ENCODE measurements around the gene REPS2.
"Not testable (repeated sequence)": the region's sequence is repeated elsewhere in the genome, so short reads cannot be mapped to it uniquely, and the experiment has no call there.

Gene REPS2

GRCh38 chrX:16966752-16967448 lies 20.4 kb downstream of the REPS2 start:
- DNase-seq = no peak

- DNase-seq = not testable (repeated sequence)
Observed at GRCh38 chrX:16968753-16969152, 22.3 kb downstream of the REPS2 start.

- DNase-seq = no peak
Observed at GRCh38 chrX:16970977-16971376, 24.5 kb downstream of the REPS2 start.

- DNase-seq = no peak
Observed at GRCh38 chrX:16971694-16972093, 25.2 kb downstream of the REPS2 start.

- no peak for DNase-seq
Observed at GRCh38 chrX:16975233-16975632, 28.8 kb downstream of the REPS2 start.

GRCh38 chrX:16977771-16978170 lies 31.3 kb downstream of the REPS2 start:
- no peak for DNase-seq

- DNase-seq = no peak
Observed at GRCh38 chrX:16978193-16978984, 31.9 kb downstream of the REPS2 start.

- DNase-seq = no peak
Observed at GRCh38 chrX:16979226-16979625, 32.8 kb downstream of the REPS2 start.

- DNase-seq = no peak
Observed at GRCh38 chrX:16981209-16981608, 34.8 kb downstream of the REPS2 start.

- no peak for DNase-seq
Observed at GRCh38 chrX:16981980-16982379, 35.5 kb downstream of the REPS2 start.

- no peak for DNase-seq
Observed at GRCh38 chrX:16983051-16983450, 36.6 kb downstream of the REPS2 start.

GRCh38 chrX:16985286-16985685 lies 38.8 kb downstream of the REPS2 start:
- DNase-seq = no peak

GRCh38 chrX:16986169-16986568 lies 39.7 kb downstream of the REPS2 start:
- DNase-seq = no peak

GRCh38 chrX:16989750-16990149 lies 43.3 kb downstream of the REPS2 start:
- DNase-seq = no peak

GRCh38 chrX:16990839-16991238 lies 44.4 kb downstream of the REPS2 start:
- DNase-seq = no peak

- DNase-seq = no peak
Observed at GRCh38 chrX:16992445-16992844, 46.0 kb downstream of the REPS2 start.

- DNase-seq = no peak
Observed at GRCh38 chrX:16992951-16993350, 46.5 kb downstream of the REPS2 start.

GRCh38 chrX:16993791-16994318 lies 47.4 kb downstream of the REPS2 start:
- no peak for DNase-seq

- DNase-seq = no peak
Observed at GRCh38 chrX:16994736-16995135, 48.3 kb downstream of the REPS2 start.

GRCh38 chrX:16997313-16997712 lies 50.9 kb downstream of the REPS2 start:
- DNase-seq = no peak

- DNase-seq = no peak
Observed at GRCh38 chrX:16999275-16999674, 52.8 kb downstream of the REPS2 start.

GRCh38 chrX:17000751-17001150 lies 54.3 kb downstream of the REPS2 start:
- DNase-seq = no peak

GRCh38 chrX:17005712-17006368 lies 59.4 kb downstream of the REPS2 start:
- DNase-seq = no peak

All from activated naive CD4-positive, alpha-beta T cell treated with anti-CD3 and anti-CD28 coated beads, Interleukin-2, amount 50 U/mL, for 16 hours (primary cell).